Right lobe of liver (tissue), 4 donors: ENCODE measurements around the gene LCE2D.

Experiments used
- CTCF ChIP-seq, 4 donors: fragments of 200-600 bp in 3 of 4; fragments of 450-650 bp in 1 of 4; IDR thresholded peaks; one replicate each; pipeline versions ENCODE4 v1.5.1 to v1.8.0; 2016 to 2022; ENCODE audit warnings: antibody characterized with exemption in 4 of 4, mild to moderate bottlenecking in 2 of 4
- POLR2A ChIP-seq: fragments of 450-650 bp; IDR thresholded peaks from one replicate; pipeline ENCODE4 v1.6.1; 2017; ENCODE audit warnings: antibody characterized with exemption, mild to moderate bottlenecking
- donor health status: DM: no; HTN: no; CAD: no.
- donor health status: DM: no; HTN: no; CAD: no.
- donor health status: DM: no; HTN: yes; CAD: no.

- TF ChIP-seq CTCF (IDR thresholded peaks at IDR 0.05) (no peak), POLR2A (no peak)
Measured at GRCh38 chr1:152683846-152684245, 20.7 kb downstream of the LCE2D start.
